Adrenal gland (tissue), 5 donors: Measurements from ENCODE around the gene DSG2.

Experiments used
- POLR2A ChIP-seq, 2 donors: fragments of 450-650 bp; IDR thresholded peaks; one replicate each; pipeline ENCODE4 v1.6.1; 2017; ENCODE audit warnings: antibody characterized with exemption in 2 of 2, mild to moderate bottlenecking in 2 of 2, moderate library complexity in 1 of 2
- TF ChIP-seq, protein P1 (sequence below), 6 experiments: fragments of 450-650 bp in 4 of 6; fragments of 200-600 bp in 2 of 6; sonication (generic) in 1 of 6; IDR thresholded peaks; 1 replicate in 5 of 6; 2 replicates in 1 of 6; pipeline versions ENCODE4 v1.5.1 to v1.8.0; 2016 to 2021; ENCODE audit warnings: antibody characterized with exemption in 6 of 6, mild to moderate bottlenecking in 2 of 6, moderate library complexity in 1 of 6
- donor health status: DM: no; HTN: no; CAD: no.

DNA sequence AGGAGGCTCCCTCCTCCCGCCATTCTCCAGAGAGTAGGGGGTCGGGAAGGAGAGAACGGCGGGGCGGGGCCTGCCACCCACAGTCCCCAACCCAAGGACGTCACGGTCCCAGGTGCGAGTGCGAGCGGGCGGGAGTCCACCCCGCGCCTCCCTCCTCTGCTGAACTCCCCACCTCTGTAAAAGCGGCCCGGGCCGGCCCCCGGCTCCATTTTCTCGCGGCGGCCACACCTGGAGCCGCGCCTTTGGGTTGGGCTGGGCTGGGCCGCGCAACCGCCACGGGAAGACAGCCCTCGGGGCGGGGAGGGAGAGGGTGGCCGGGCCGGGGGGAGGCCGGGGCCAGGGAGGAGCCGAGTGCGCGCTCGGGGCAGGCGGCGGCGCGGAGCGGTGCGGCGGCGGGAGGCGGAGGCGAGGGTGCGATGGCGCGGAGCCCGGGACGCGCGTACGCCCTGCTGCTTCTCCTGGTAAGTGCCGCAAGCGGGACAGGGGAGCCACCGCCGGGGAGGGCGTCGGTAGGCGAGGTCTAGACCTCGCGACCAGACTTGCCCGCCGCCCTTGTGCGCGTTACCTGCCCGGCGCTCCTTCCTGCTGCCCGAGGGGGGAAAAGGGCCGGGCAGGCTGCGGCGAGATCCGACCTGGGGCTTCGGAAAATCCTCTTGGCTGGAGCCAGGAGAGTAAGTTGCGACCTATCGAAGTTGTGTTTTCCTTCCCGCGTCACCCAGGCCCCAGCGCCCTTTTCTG, at the start of gene DSG2:
- no peak for TF ChIP-seq POLR2A (IDR thresholded peaks at IDR 0.05)
- TF ChIP-seq, protein P1, sequence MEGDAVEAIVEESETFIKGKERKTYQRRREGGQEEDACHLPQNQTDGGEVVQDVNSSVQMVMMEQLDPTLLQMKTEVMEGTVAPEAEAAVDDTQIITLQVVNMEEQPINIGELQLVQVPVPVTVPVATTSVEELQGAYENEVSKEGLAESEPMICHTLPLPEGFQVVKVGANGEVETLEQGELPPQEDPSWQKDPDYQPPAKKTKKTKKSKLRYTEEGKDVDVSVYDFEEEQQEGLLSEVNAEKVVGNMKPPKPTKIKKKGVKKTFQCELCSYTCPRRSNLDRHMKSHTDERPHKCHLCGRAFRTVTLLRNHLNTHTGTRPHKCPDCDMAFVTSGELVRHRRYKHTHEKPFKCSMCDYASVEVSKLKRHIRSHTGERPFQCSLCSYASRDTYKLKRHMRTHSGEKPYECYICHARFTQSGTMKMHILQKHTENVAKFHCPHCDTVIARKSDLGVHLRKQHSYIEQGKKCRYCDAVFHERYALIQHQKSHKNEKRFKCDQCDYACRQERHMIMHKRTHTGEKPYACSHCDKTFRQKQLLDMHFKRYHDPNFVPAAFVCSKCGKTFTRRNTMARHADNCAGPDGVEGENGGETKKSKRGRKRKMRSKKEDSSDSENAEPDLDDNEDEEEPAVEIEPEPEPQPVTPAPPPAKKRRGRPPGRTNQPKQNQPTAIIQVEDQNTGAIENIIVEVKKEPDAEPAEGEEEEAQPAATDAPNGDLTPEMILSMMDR (IDR thresholded peaks at IDR 0.05): peak in 1 of 6 experiments; percentile 3
